Right cardiac atrium (tissue), 5 donors: Measurements from ENCODE around the gene DYNLL2. TPM values are rescaled to one million over a fixed set of nuclear protein-coding genes. Genes with fewer than 3 reads are reported as not detected.

Experiments
- ATAC-seq, 2 donors: fragments of 200-7000 bp; cut with Tn5 transposase; one replicate each; pipeline versions ENCODE4 v1.8.0 to v1.9.1; 2020; ENCODE audit warnings: moderate library complexity in 2 of 2, mild to moderate bottlenecking in 1 of 2
- DNase-seq, 3 donors: peaks; one replicate each; pipeline ENCODE4 v3.0.0-alpha.2; 2020
- H3K27ac ChIP-seq: one replicate; pipeline ENCODE4 v1.5.1; 2013; ENCODE audit warnings: mild to moderate bottlenecking, low read length, control low read depth, moderate library complexity
- H3K27me3 ChIP-seq: one replicate; pipeline ENCODE4 v1.6.1; 2013; ENCODE audit not compliant: control insufficient read depth, insufficient read depth
- H3K4me1 ChIP-seq: one replicate; pipeline ENCODE4 v1.6.1; 2013; ENCODE audit warnings: low read length; ENCODE audit not compliant: control insufficient read depth, insufficient read depth
- H3K4me3 ChIP-seq: one replicate; pipeline ENCODE4 v1.5.1; 2013; ENCODE audit warnings: low read length, control low read depth
- H3K9me3 ChIP-seq: one replicate; pipeline ENCODE4 v1.6.1; 2013; ENCODE audit warnings: low read length; ENCODE audit not compliant: control insufficient read depth
- WGBS: extraction: QIAGEN DNeasy Blood & Tissue Kit; methylation state at CpG from one replicate; pipeline ENCODE4 v1.1.7; 2013; 5-methylcytosine and 5-hydroxymethylcytosine counted together
- intact Hi-C, 4 donors: fragments of 100-400 bp; cut with DNase I; formaldehyde crosslinking; loops; one replicate each; pipeline versions ENCODE4 v1.11.0 to v1.14.0; 2022 to 2023
- polyA plus RNA-seq: library from polyadenylated mRNA; stranded (reverse); fragments of 200-250 nt; gene quantifications from one replicate; pipeline ENCODE4 v1.2.3, GENCODE V29; 2013
- total RNA-seq, 4 donors: library from RNA; stranded (reverse); fragmentation: NEBNext Ultra II Directional; extraction: Animal tissue kit (Norgen Biotek cat#: 25700); gene quantifications; one replicate each; pipeline ENCODE4 v1.2.1, GENCODE V29; 2021
- donor health status: healthy with polysubstance abuse.
- donor health status: DM: no; HTN: yes; CAD: no.
- donor health status: DM: no; HTN: no; CAD: no.
- donor health status: DM: no; HTN: yes; CAD: no; lungs with severe emphysema.
- donor health status: DM: yes; HTN: yes; CAD: no.

DYNLL2 gene
- total and polyA plus RNA-seq, 5 donors = 58.1 to 73.4 (median 69.3) TPM

DNA sequence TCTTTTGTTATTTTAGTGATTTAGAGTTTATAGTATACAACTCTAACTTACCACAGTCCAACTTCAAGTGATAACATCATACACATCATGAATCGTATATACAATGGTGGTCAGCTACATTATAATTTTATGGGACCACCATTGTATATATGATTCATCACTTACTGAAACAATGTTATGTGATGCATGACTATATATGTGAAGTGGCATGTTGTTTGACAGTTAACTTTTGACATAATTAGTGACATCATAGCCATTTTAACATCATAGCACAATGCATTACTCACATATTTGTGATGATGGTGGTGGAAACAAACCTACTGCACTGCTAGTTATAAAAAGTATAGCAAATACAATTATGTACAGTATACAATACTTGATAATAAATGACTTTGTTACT lies 21.9 kb downstream of the DYNLL2 start:
- no peaks in the 10 kb centered on the region for H3K27me3 ChIP-seq
- no peaks in the 10 kb centered on the region for H3K9me3 ChIP-seq
- intact Hi-C loops = no loop called here
- DNase-seq = no peak
- ATAC-seq = no peak
- no peak overlapping the region for H3K27ac ChIP-seq
- H3K4me1 ChIP-seq = no peaks in the 10 kb centered on the region
- no peak overlapping the region for H3K4me3 ChIP-seq
- 92% methylated on average over 1 of the region's 1 CpG for WGBS

- WGBS = 38% methylated on average over 1 of the region's 1 CpG
- DNase-seq (no peak), ATAC-seq (no peak)
- Histone ChIP-seq H3K4me1 (no peaks in the 10 kb centered on the region), H3K27me3 (no peaks in the 10 kb centered on the region), H3K9me3 (no peaks in the 10 kb centered on the region), H3K27ac (no peak overlapping the region), H3K4me3 (no peak overlapping the region)
- intact Hi-C loops = no loop called here
These were observed 24.1 kb downstream of the DYNLL2 start for GRCh38 chr17:58107306-58107705.

DNA sequence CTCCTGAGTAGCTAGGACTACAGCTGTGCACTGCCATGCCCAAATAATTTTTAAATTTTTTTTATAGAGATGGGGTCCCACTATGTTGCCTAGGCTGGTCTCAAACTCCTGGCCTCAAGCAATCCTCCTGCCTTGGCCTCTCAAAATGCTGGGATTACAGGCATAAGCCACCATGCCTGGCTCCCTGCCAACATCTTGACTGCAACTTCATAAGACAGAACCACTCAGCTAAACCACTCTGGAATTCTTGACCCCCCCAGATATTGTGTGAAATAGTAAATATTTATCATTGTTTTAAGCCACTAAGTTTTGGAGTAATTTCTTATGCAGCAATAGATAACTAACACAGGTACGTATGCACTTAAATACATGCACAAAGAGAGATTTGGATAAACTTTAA lies 26.0 kb downstream of the DYNLL2 start:
- intact Hi-C loops = no loop called here
- no peak overlapping the region for H3K4me3 ChIP-seq
- ATAC-seq (no peak), DNase-seq (no peak)
- no peak overlapping the region for H3K27ac ChIP-seq
- no peaks in the 10 kb centered on the region for H3K9me3 ChIP-seq
- H3K27me3 ChIP-seq = no peaks in the 10 kb centered on the region
- H3K4me1 ChIP-seq = no peaks in the 10 kb centered on the region
- WGBS = 75% methylated on average over 1 of the region's 1 CpG

DNA sequence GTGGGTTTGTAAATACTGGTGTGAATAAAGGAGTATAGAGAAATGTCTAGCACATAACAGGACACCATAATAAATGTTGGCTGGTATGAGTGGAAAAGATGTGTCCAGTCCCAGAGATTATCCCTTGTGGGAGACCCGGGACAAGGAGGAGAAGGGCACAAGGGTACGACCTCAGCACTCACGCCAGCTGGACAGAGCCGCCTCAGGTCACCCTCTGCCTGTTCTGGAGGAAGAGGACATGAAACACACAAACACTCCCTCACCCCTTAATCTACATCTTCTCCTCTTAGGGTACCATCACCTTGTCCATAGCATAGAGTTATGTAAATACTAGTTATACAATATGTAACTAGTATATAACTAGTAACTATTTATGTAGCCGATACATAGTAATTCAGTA lies 26.8 kb downstream of the DYNLL2 start:
- no peak overlapping the region for H3K4me3 ChIP-seq
- ATAC-seq (no peak), DNase-seq (no peak)
- no peaks in the 10 kb centered on the region for H3K9me3 ChIP-seq
- no peak overlapping the region for H3K27ac ChIP-seq
- no peaks in the 10 kb centered on the region for H3K27me3 ChIP-seq
- 61% methylated on average over 5 of the region's 5 CpGs for WGBS
- no peaks in the 10 kb centered on the region for H3K4me1 ChIP-seq
- intact Hi-C loops = loop anchor here in 3 of 4 donors (5.0 to 10.0 kb wide), 5 partner anchors 88 to 255 kb away; partner anchors contain the start of gene MRPS23 (in 1 of the 3)

DNA sequence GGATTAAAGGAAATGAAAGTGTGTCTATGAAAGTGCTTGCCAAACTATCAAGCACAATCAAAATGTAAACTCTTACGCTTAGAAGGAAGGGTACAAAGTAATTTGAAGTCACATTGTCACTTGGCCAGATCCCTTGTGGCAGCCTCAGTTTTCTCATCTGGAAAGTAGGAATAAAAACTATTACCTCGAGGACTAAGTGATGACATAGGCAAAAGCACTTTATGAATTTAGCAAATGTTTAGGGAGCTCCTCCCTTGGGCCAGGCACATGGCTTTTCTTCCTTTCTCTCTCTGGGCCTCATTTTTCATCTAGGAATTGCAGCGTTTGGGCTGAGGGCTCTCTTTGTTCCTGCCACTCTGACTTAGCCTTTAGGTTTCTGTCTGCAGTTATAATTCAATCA lies 28.5 kb downstream of the DYNLL2 start:
- no peak overlapping the region for H3K27ac ChIP-seq
- WGBS = 64% methylated on average over 3 of the region's 3 CpGs
- no peaks in the 10 kb centered on the region for H3K27me3 ChIP-seq
- no peak overlapping the region for H3K4me3 ChIP-seq
- no peak for ATAC-seq
- no peak for DNase-seq
- intact Hi-C loops = loop anchor here in 3 of 4 donors (5.0 to 10.0 kb wide), 5 partner anchors 89 to 257 kb away; partner anchors contain the start of gene MRPS23 (in 1 of the 3)
- no peaks in the 10 kb centered on the region for H3K9me3 ChIP-seq
- no peaks in the 10 kb centered on the region for H3K4me1 ChIP-seq

DNA sequence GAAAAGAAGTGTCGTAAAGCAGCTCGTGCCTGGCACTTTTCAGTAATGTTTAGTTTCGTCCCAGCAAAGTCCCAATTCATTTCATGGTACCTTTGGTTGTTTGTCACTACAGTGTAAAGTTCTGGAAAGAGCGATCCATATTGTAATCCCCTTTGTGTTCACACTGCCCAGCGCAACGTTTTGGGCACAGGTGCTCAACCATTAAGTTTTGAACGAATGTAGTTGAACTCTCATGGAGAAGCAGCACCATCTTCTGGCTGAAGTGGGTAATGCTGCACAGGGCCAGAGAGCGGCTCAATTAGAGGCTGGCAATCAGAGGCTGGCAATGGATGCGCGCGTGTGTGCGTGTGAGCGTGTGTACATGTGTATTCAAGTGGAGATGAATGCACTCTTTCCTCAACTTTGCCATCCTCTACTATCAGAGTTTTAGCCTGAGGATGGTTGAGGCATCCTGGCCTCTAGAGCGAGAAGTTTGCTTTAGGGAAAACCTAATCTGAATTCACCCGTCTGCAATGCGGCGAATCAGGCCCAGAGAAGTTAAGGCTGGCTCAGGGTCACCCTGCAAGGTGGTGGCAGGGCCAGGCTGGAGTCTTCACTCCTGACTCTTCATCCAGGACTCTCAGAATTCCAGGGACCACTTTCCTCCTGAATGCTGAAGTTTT lies 29.9 kb downstream of the DYNLL2 start:
- Histone ChIP-seq H3K9me3 (no peaks in the 10 kb centered on the region), H3K4me3 (no peak overlapping the region), H3K4me1 (no peaks in the 10 kb centered on the region), H3K27me3 (no peaks in the 10 kb centered on the region), H3K27ac (no peak overlapping the region)
- intact Hi-C loops = loop anchor here in 3 of 4 donors (5.0 to 10.0 kb wide), 5 partner anchors 91 to 258 kb away; partner anchors contain the start of gene MRPS23 (in 1 of the 3)
- ATAC-seq = peak; percentile 79 to 84
- DNase-seq = peak; percentile 73 to 88 (median 86)
- 31% methylated on average over 17 of the region's 17 CpGs for WGBS

- Histone ChIP-seq H3K27me3 (no peaks in the 10 kb centered on the region), H3K4me1 (no peaks in the 10 kb centered on the region), H3K9me3 (no peaks in the 10 kb centered on the region), H3K27ac (no peak overlapping the region), H3K4me3 (no peak overlapping the region)
- WGBS = 69% methylated on average over 4 of the region's 4 CpGs
- no peak for DNase-seq
- intact Hi-C loops = loop anchor here in 3 of 4 donors (5.0 to 10.0 kb wide), 5 partner anchors 92 to 259 kb away; partner anchors contain the start of gene MRPS23 (in 1 of the 3)
- ATAC-seq = peak in 1 of 2 donors; percentile 20
These were observed 30.7 kb downstream of the DYNLL2 start for GRCh38 chr17:58113947-58114346.

DNA sequence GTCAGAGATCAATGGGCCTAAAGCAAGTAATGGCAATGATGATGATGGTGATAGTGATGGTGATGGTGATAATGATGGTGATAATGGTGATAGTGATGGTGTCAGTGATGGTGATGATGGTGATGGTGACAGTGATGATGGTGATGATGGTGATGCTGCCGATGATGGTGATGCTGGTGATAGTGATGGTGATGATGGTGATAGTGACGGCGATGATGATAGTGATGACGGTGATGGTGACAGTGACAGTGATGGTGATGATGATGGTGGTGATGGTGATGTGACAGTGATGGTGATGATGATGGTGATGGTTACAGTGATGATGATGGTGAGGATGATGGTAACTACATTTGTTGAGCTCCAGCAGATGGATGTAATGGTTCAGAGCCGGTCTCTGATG lies 34.2 kb downstream of the DYNLL2 start:
- no peak for DNase-seq
- no peak for ATAC-seq
- no peak overlapping the region for H3K27ac ChIP-seq
- no peaks in the 10 kb centered on the region for H3K27me3 ChIP-seq
- 88% methylated on average over 5 of the region's 5 CpGs for WGBS
- no peaks in the 10 kb centered on the region for H3K9me3 ChIP-seq
- H3K4me1 ChIP-seq = no peaks in the 10 kb centered on the region
- intact Hi-C loops = loop anchor here in 2 of 4 donors (10.0 kb wide), 2 partner anchors 103 to 263 kb away; partner anchors contain the start of gene MRPS23 (in 1 of the 2)
- H3K4me3 ChIP-seq = no peak overlapping the region

DNA sequence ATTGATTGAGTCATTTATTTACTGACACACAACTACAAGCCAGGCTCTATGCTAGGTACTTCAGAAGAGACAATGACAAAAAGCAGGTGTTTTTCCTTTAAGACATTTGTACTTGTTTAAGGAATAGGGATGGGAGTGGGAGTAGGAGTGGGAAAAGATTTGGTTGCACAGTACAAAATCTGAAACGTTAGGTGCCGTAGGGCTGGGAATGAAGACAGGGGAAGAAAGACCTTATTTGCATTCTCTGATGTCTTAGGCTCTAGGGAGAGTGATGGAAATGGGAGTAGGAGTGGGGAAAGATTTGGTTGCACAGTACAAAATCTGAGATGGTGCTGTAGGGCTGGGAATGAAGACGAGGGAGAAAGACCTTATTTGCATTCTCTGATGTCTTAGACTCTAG lies 36.3 kb downstream of the DYNLL2 start:
- Histone ChIP-seq H3K27me3 (no peaks in the 10 kb centered on the region), H3K4me3 (no peak overlapping the region), H3K27ac (no peak overlapping the region), H3K4me1 (no peaks in the 10 kb centered on the region), H3K9me3 (no peaks in the 10 kb centered on the region)
- no peak for DNase-seq
- intact Hi-C loops = loop anchor here in 2 of 4 donors (10.0 kb wide), 2 partner anchors 105 to 265 kb away; partner anchors contain the start of gene MRPS23 (in 1 of the 2)
- no peak for ATAC-seq
- WGBS = 62% methylated on average over 3 of the region's 3 CpGs

DNA sequence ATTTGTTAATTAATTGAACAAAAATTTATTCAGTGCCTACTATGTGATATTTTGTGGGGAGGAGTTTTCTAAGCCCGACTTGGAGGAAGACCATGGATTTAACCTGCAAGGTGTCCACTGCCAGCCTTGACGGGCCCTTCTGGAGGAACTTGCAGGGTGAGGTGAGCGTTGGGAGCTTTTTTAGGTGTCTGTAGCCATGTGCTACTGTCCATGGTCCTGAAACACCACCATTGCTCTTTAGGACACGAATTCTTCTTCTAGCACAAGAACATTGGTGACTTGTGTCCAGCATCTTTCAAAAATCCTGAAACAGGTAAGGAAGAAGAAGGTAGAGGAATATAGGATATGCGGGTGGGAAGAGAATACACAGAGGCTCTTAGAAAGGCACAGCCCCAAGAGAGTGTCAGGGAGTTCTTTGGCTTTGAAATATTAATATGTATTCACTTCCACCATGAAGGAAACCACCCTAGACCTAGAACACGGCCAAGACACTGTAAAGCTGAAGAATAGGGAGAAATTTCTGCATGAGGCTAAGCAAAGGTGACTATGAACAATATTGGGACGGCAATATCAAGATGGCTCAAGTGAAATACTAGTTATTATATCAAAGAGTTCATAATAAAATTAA lies 37.1 kb downstream of the DYNLL2 start:
- WGBS = 24% methylated on average over 7 of the region's 7 CpGs

DNA sequence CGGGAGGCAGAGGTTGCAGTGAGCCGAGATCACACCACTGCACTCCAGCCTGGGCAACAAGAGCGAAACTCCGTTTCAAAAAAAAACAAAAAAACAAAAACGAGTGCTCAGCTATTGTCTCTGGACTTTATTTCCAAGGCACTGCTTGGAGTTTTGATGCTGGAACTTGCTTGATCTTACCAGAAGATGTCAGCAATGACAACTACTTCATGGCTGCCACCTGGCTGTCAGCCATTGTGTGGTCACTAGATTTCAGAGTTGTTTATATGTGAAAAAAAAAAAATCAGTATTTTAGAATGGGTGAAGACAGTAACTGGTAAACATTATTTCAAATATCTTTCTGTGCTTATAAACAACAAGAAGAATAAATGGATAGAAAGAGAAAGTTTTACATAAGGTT lies 38.7 kb downstream of the DYNLL2 start:
- 51% methylated on average over 5 of the region's 5 CpGs for WGBS
- ATAC-seq = no peak
- Histone ChIP-seq H3K9me3 (no peaks in the 10 kb centered on the region), H3K4me1 (no peaks in the 10 kb centered on the region), H3K27ac (no peak overlapping the region), H3K27me3 (no peaks in the 10 kb centered on the region), H3K4me3 (no peak overlapping the region)
- intact Hi-C loops = no loop called here
- no peak for DNase-seq

More for the DNA sequence above, 37.1 kb downstream of the DYNLL2 start:
- intact Hi-C loops = no loop called here
- peak in 1 of 3 donors; percentile 15 for DNase-seq
- Histone ChIP-seq H3K4me1 (no peaks in the 10 kb centered on the region), H3K27ac (no peak overlapping the region), H3K4me3 (no peak overlapping the region), H3K27me3 (no peaks in the 10 kb centered on the region), H3K9me3 (no peaks in the 10 kb centered on the region)
- ATAC-seq = no peak
